D721Med (cell line): Measurements from ENCODE around the gene GSDMA.

Experiments
- DNase-seq: peaks from one replicate; pipeline ENCODE4 v3.0.0; 2011; ENCODE audit warnings: low spot score; ENCODE audit not compliant: insufficient read length
- FAIRE-seq: peaks from 2 replicates; lab custom pipeline; 2011; peaks lifted over from hg19 to GRCh38; lab: Jason Lieb, UNC
- TF ChIP-seq, protein P1 (sequence below): IDR thresholded peaks from 2 replicates; pipeline ENCODE4 v1.5.1; 2012; ENCODE audit warnings: mild to moderate bottlenecking, control low read depth; ENCODE audit not compliant: insufficient read depth; ENCODE audit errors: missing control alignments

GSDMA gene

DNA sequence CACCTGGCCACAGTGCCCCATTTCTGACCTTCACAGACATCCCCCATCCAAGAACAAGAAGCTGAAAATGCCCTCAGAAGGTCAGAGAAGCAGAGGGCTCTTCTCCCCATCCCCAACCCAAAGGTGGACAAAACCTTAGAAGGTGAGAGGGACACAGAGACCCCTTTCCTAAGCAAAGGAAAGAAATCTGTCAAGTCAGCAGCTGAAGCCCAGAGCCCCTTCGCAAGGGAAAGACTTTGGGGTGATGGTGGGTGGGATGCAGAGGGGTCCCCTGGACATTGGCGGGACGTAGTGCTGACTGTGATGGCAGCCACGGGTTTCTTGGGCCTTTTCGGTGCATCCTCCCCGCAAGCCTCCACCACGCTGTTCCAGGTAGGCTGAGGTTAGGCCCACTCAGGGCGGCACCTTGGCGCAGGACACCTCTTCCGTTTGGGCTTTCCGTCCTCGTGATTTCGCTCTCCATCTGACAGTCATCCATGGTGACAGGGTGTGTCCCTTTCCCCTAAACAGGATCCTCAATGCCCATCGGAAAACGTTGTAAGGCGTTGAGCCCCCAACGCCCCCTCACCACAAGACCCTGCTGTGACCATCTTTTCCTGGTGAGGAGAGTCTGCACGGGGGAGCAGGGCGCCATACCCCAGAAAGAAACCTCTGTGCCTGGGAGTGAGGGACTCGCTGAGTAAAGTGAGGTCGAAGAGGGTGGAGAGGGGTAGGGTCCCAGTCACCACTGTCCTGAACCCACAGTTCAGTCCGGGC, 10.7 kb upstream of the GSDMA start:
- FAIRE-seq: no peak
- TF ChIP-seq, protein P1, sequence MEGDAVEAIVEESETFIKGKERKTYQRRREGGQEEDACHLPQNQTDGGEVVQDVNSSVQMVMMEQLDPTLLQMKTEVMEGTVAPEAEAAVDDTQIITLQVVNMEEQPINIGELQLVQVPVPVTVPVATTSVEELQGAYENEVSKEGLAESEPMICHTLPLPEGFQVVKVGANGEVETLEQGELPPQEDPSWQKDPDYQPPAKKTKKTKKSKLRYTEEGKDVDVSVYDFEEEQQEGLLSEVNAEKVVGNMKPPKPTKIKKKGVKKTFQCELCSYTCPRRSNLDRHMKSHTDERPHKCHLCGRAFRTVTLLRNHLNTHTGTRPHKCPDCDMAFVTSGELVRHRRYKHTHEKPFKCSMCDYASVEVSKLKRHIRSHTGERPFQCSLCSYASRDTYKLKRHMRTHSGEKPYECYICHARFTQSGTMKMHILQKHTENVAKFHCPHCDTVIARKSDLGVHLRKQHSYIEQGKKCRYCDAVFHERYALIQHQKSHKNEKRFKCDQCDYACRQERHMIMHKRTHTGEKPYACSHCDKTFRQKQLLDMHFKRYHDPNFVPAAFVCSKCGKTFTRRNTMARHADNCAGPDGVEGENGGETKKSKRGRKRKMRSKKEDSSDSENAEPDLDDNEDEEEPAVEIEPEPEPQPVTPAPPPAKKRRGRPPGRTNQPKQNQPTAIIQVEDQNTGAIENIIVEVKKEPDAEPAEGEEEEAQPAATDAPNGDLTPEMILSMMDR: no peak

DNA sequence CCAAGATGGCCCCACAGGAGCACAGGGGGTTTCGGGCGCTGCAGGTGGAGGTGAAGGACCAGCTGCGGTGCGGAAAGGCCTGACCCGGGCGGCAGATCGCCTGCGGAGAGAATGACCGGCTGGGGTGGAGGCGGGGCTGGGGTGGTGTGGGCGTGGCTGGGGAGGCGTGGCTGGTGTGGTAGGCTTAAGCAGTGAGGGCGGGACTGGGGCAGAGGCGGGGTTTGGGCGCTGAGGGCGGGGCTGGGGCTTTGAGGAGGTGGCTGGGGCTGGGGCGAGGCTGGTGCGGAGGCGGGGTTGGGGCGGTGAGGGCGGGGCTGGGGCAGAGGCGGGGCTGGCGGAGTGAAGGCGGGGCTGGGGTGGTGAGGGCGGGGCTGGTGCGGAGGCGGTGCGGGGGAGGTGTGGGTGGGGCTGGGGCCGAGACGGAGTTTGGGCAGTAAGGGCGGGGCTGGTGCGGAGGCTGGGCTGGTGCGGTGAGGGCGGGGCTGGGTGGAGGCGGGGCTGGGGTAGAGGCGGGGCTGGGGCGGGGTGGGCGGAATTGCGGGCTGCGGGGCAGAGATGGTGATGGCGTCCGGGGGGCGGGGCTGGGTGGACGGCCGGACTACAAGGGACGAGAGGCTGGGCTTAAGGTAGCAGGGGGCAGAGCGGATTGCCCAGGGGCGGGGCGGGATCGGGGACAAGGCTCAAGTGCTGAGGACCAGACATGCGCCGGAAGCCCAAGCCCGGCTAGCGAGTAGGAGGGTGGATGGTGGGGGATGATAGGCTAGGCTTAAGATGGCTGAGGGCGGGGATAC, 9.9 kb upstream of the GSDMA start:
- DNase-seq (peak; percentile 79), FAIRE-seq (no peak)
- TF ChIP-seq, protein P1: no peak

More for the DNA sequence above, 10.7 kb upstream of the GSDMA start:
- DNase-seq: no peak

DNA sequence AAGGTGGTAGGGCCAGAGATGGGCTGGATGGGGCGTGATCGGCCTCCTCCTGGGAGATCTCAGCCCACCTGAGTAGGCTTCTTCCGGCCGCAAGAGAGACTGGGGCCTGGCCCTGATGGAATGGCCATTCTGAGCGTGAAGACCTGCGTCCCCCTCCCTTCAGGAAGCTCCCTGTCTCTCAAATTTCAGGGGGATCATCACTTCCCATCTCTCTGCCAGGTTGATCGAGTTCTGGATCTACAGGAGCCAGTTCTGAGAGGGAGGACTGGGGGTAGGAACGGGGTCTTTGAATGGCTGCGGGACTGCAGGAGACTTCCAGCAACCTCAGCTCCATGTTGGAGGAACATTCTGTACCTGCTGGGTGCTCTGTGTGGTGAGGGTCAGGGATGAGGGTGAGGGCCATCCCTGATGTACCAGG, 9.3 kb upstream of the GSDMA start:
- TF ChIP-seq, protein P1: no peak
- DNase-seq: no peak
- no peak for FAIRE-seq

DNA sequence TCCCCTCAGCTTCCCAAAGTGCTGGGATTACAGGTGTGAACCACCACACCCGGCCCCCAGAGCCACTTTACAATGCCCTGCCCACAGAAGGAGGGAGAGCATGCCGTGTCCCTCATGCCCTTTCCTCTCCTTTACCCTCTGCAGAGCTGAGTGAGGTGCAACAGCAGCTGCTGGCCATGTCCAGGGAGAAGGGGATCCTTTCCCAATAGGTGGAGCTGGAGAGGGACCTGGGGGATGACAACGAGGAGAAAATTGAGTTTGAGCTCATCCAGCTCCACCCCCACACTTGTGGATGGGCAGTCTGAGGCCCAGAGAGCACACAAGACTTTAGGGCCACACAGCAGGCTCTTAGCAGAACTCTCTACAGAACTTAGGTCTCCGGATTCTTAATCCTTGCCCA, 7.9 kb upstream of the GSDMA start:
- TF ChIP-seq, protein P1: no peak
- DNase-seq (no peak), FAIRE-seq (no peak)

DNA sequence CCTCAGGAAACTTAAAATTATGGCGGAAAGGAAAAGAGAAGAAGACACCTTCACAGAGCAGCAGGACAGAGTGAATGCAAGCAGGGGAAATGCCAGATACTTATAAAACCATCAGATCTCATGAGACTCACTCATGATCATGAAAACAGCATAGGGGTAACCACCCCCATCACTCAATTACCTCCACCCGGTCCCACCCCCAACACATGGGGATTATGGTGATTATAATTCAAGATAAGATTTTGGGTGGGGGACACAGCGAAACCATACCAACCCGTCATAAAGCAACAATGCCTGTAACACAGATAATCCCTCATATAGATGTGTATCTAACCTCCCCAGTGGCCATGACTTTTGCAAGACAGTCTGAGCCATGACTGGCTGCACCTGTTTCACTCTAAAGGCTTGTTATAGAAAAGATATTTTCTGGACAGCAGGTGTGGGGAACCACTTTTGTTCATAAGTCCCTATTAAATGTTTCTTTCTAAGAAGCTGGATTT, 7.0 kb upstream of the GSDMA start:
- FAIRE-seq: no peak
- TF ChIP-seq, protein P1: no peak

DNA sequence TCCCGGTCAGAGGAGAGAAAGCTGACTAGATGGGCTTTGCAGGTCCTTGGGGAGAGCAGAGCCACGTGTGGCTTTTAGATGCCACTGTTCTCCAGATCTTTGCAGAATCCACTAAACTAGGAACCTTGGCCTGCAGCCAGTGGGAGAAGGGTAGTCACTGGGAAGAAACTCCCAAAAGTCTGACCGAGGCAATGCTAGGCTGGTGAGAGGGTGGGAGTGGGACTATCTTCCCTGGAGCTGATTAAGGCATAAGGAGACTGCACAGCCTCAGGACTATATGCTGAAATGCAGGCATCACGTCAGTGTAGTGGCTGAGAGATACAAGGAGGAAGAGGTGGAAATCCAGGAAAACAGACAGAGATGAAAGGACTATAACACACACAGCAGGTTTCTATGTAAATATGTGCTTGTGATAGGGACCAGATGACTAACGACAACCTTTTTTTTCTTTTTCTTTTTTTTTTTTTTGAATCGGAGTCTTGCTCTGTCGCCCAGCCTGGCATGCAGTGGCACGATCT, 2.2 kb upstream of the GSDMA start:
- FAIRE-seq: no peak
- TF ChIP-seq, protein P1: no peak
- no peak for DNase-seq

More for the DNA sequence above, 7.0 kb upstream of the GSDMA start:
- no peak for DNase-seq
